Limb (tissue), 2 donors: Measurements from ENCODE around the gene DPF3.

Experiments
- DNase-seq, 2 donors: peaks; one replicate each; pipeline ENCODE4 v3.0.0-alpha.2; 2016; ENCODE audit errors: extremely low spot score in 2 of 2

Gene DPF3

GRCh38 chr14:72716476-72716875 lies 177.4 kb downstream of the DPF3 start:
- DNase-seq: no peak

- no peak for DNase-seq
Measured at GRCh38 chr14:72715850-72716228, 178.1 kb downstream of the DPF3 start.

GRCh38 chr14:72715215-72715849 lies 178.6 kb downstream of the DPF3 start:
- DNase-seq: no peak

GRCh38 chr14:72714871-72715214 lies 179.1 kb downstream of the DPF3 start:
- no peak for DNase-seq

- no peak for DNase-seq
Measured at GRCh38 chr14:72714094-72714493, 179.8 kb downstream of the DPF3 start.

GRCh38 chr14:72711936-72712335 lies 182.0 kb downstream of the DPF3 start:
- no peak for DNase-seq

- DNase-seq: no peak
Measured at GRCh38 chr14:72709916-72710611, 183.8 kb downstream of the DPF3 start.

GRCh38 chr14:72708708-72709475 lies 185.0 kb downstream of the DPF3 start:
- no peak for DNase-seq

GRCh38 chr14:72708222-72708621 lies 185.7 kb downstream of the DPF3 start:
- DNase-seq: no peak

GRCh38 chr14:72706485-72706884 lies 187.4 kb downstream of the DPF3 start:
- DNase-seq: no peak

- DNase-seq: no peak
Measured at GRCh38 chr14:72704502-72704901, 189.4 kb downstream of the DPF3 start.

- DNase-seq: no peak
Measured at GRCh38 chr14:72701605-72702004, 192.3 kb downstream of the DPF3 start.

GRCh38 chr14:72701237-72701565 lies 192.7 kb downstream of the DPF3 start:
- no peak for DNase-seq

GRCh38 chr14:72700338-72701236 lies 193.3 kb downstream of the DPF3 start:
- DNase-seq: no peak

GRCh38 chr14:72699852-72700257 lies 194.0 kb downstream of the DPF3 start:
- DNase-seq: no peak

- no peak for DNase-seq
Measured at GRCh38 chr14:72699443-72699842, 194.5 kb downstream of the DPF3 start.

GRCh38 chr14:72692696-72693095 lies 201.2 kb downstream of the DPF3 start:
- peak in 1 of 2 donors; percentile 18 for DNase-seq

GRCh38 chr14:72690324-72690723 lies 203.6 kb downstream of the DPF3 start:
- no peak for DNase-seq

- no peak for DNase-seq
Measured at GRCh38 chr14:72688990-72689671, 204.8 kb downstream of the DPF3 start.

GRCh38 chr14:72686832-72687231 lies 207.1 kb downstream of the DPF3 start:
- DNase-seq: no peak

- DNase-seq: no peak
Measured at GRCh38 chr14:72686101-72686500, 207.8 kb downstream of the DPF3 start.
